H1 (cell line): ENCODE measurements around the gene HDAC11. TPM values are rescaled to one million over a fixed set of nuclear protein-coding genes. Genes with fewer than 3 reads are reported as not detected.

ENCODE experiments used
- CTCF ChIA-PET: fragments of 300-600 bp; sonication (Branson Sonifier 250); formaldehyde crosslinking; loops from one replicate; lab custom pipeline; 2021; ENCODE audit not compliant: partially characterized antibody; lab: Charles Lee
- POLR2A ChIA-PET: fragments of 300-600 bp; sonication (Branson Sonifier 250); formaldehyde crosslinking; loops from one replicate; lab custom pipeline; 2021; ENCODE audit warnings: inconsistent platforms; ENCODE audit not compliant: partially characterized antibody; lab: Charles Lee
- DNase-seq, 2 experiments: peaks; one replicate each; pipeline versions ENCODE4 v3.0.0 to v3.0.0-alpha.2; 2010 to 2022; ENCODE audit warnings: low spot score in 2 of 2, low read depth in 1 of 2, mixed read lengths in 1 of 2
- FAIRE-seq: peaks from 2 replicates; lab custom pipeline; 2011; peaks lifted over from hg19 to GRCh38; lab: Jason Lieb, UNC
- H2AFZ ChIP-seq: 2 replicates; pipeline ENCODE4 v1.8.1; 2012; ENCODE audit warnings: low read length, inconsistent platforms
- H2AK5ac ChIP-seq: 2 replicates; pipeline ENCODE4 v1.6.1; 2013; ENCODE audit warnings: low read depth, low read length
- H2BK120ac ChIP-seq: replicated peaks from 2 replicates; pipeline ENCODE3; 2013; ENCODE audit warnings: low read depth, low read length, inconsistent platforms
- H2BK12ac ChIP-seq: 2 replicates; pipeline ENCODE4 v1.6.1; 2013; ENCODE audit warnings: low read depth, low read length
- H2BK15ac ChIP-seq: 2 replicates; pipeline ENCODE4 v1.6.1; 2013; ENCODE audit warnings: low read length
- H2BK20ac ChIP-seq: 2 replicates; pipeline ENCODE4 v1.6.1; 2013; ENCODE audit warnings: low read length
- H2BK5ac ChIP-seq: 2 replicates; pipeline ENCODE4 v1.6.1; 2013; ENCODE audit warnings: low read depth, low read length
- H3K14ac ChIP-seq: 2 replicates; pipeline ENCODE4 v1.6.1; 2013; ENCODE audit warnings: inconsistent platforms; ENCODE audit not compliant: insufficient read length
- H3K18ac ChIP-seq: 2 replicates; pipeline ENCODE4 v1.6.1; 2013; ENCODE audit warnings: low read length; ENCODE audit errors: extremely low read depth
- H3K23ac ChIP-seq: 2 replicates; pipeline ENCODE4 v1.6.1; 2013; ENCODE audit warnings: inconsistent platforms; ENCODE audit not compliant: insufficient read length
- H3K23me2 ChIP-seq: 2 replicates; pipeline ENCODE4 v1.6.1; 2013; ENCODE audit warnings: low read depth, low read length
- H3K27ac ChIP-seq: 2 replicates; pipeline ENCODE4 v1.6.1; 2011; ENCODE audit warnings: low read depth, low read length, inconsistent platforms
- H3K27me3 ChIP-seq, 4 experiments: replicated peaks in 1 of 4; 1 replicate in 1 of 4; 2 replicates in 3 of 4; pipeline versions ENCODE4 v1.6.1 to v1.8.1; 2011 to 2013; ENCODE audit warnings: low read length in 3 of 4, mild to moderate bottlenecking in 3 of 4, inconsistent platforms in 2 of 4, mixed read lengths in 2 of 4, moderate library complexity in 1 of 4; ENCODE audit not compliant: control insufficient read depth in 3 of 4, insufficient read depth in 3 of 4; ENCODE audit errors: extremely low read depth in 1 of 4
- H3K36me3 ChIP-seq, 4 experiments: 2 replicates each; pipeline versions ENCODE4 v1.6.1 to v1.8.1; 2011 to 2013; ENCODE audit warnings: mild to moderate bottlenecking in 4 of 4, low read length in 3 of 4, moderate library complexity in 2 of 4, control low read depth in 1 of 4, inconsistent platforms in 1 of 4; ENCODE audit not compliant: insufficient read depth in 4 of 4, control insufficient read depth in 2 of 4
- H3K4ac ChIP-seq: replicated peaks from 2 replicates; pipeline ENCODE3; 2013; ENCODE audit warnings: low read length, low read depth, mixed read lengths, inconsistent platforms; ENCODE audit not compliant: insufficient read length
- H3K4me1 ChIP-seq, 4 experiments: replicated peaks in 1 of 4; 1 replicate in 1 of 4; 2 replicates in 3 of 4; pipeline versions ENCODE4 v1.6.1 to v1.8.1; 2011 to 2013; ENCODE audit warnings: low read length in 3 of 4, inconsistent platforms in 2 of 4, mixed read lengths in 1 of 4; ENCODE audit not compliant: insufficient read depth in 4 of 4, control insufficient read depth in 3 of 4
- H3K4me2 ChIP-seq, 2 experiments: 2 replicates each; pipeline versions ENCODE4 v1.6.1 to v1.8.1; 2011 to 2013; ENCODE audit warnings: low read depth in 2 of 2, low read length in 2 of 2, control low read depth in 1 of 2, inconsistent platforms in 1 of 2, mild to moderate bottlenecking in 1 of 2; ENCODE audit not compliant: insufficient read depth in 1 of 2
- H3K4me3 ChIP-seq, 4 experiments: fragments of 200-600, 300-600 bp in 1 of 4; sonication (generic), shearing (Covaris generic), sonication (Bioruptor Twin) in 1 of 4; 2 replicates each; pipeline versions ENCODE4 v1.5.1 to v1.8.1; 2011 to 2016; ENCODE audit warnings: low read length in 4 of 4, low read depth in 3 of 4, control low read depth in 2 of 4, inconsistent platforms in 2 of 4, mild to moderate bottlenecking in 2 of 4, mixed read lengths in 1 of 4, moderate library complexity in 1 of 4; ENCODE audit not compliant: insufficient read depth in 2 of 4; ENCODE audit errors: extremely low read depth in 1 of 4
- H3K56ac ChIP-seq: replicated peaks from 2 replicates; pipeline ENCODE3; 2013; ENCODE audit warnings: low read depth, mild to moderate bottlenecking, mixed read lengths, low read length, inconsistent platforms; ENCODE audit not compliant: insufficient read length
- H3K79me1 ChIP-seq: 2 replicates; pipeline ENCODE4 v1.6.1; 2013; ENCODE audit warnings: low read depth, low read length, control low read depth
- H3K79me2 ChIP-seq, 2 experiments: 2 replicates each; pipeline versions ENCODE4 v1.6.1 to v1.8.1; 2012 to 2013; ENCODE audit warnings: low read length in 2 of 2, mild to moderate bottlenecking in 2 of 2, inconsistent platforms in 1 of 2; ENCODE audit not compliant: insufficient read depth in 2 of 2, control insufficient read depth in 1 of 2
- H3K9ac ChIP-seq, 4 experiments: replicated peaks in 1 of 4; 1 replicate in 1 of 4; 2 replicates in 3 of 4; pipeline versions ENCODE4 v1.6.1 to v1.8.1; 2011 to 2013; ENCODE audit warnings: low read depth in 3 of 4, low read length in 3 of 4, control low read depth in 2 of 4, mild to moderate bottlenecking in 2 of 4, moderate library complexity in 2 of 4, inconsistent platforms in 1 of 4; ENCODE audit errors: extremely low read depth in 1 of 4
- H3K9me3 ChIP-seq, 2 experiments: 2 replicates each; pipeline versions ENCODE4 v1.6.1 to v1.8.1; 2012 to 2013; ENCODE audit warnings: mild to moderate bottlenecking in 2 of 2, moderate library complexity in 2 of 2, control low read depth in 1 of 2, inconsistent platforms in 1 of 2, low read depth in 1 of 2, low read length in 1 of 2, mixed read lengths in 1 of 2; ENCODE audit not compliant: insufficient read depth in 2 of 2
- H4K20me1 ChIP-seq, 2 experiments: replicated peaks in 1 of 2; 2 replicates each; pipeline versions ENCODE3 to v1.8.1; 2011 to 2013; ENCODE audit warnings: inconsistent platforms in 2 of 2, low read length in 2 of 2, mild to moderate bottlenecking in 1 of 2; ENCODE audit not compliant: insufficient read depth in 2 of 2, control insufficient read depth in 1 of 2
- H4K5ac ChIP-seq: 2 replicates; pipeline ENCODE4 v1.6.1; 2013; ENCODE audit warnings: low read length, low read depth, mixed read lengths, inconsistent platforms; ENCODE audit not compliant: insufficient read length
- H4K8ac ChIP-seq: 2 replicates; pipeline ENCODE4 v1.8.0; 2013; ENCODE audit warnings: mild to moderate bottlenecking, moderate library complexity, low read length, inconsistent platforms; ENCODE audit not compliant: insufficient read depth; ENCODE audit errors: extremely low read depth
- H4K91ac ChIP-seq: replicated peaks from 2 replicates; pipeline ENCODE3; 2013; ENCODE audit warnings: low read length, mixed read lengths, inconsistent platforms; ENCODE audit not compliant: insufficient read length
- ASH2L ChIP-seq: fragments of 200-600, 300-600 bp; sonication (generic); IDR thresholded peaks from one replicate; pipeline ENCODE4 v1.7.1; 2017; ENCODE audit warnings: low read length
- ATF2 ChIP-seq: IDR thresholded peaks from 2 replicates; pipeline ENCODE4 v1.6.1; 2012; ENCODE audit warnings: low read length, inconsistent platforms
- KDM1A ChIP-seq: fragments of 200-600, 300-600 bp; sonication (generic); IDR thresholded peaks from 2 replicates; pipeline ENCODE4 v1.7.1; 2016; ENCODE audit warnings: mild to moderate bottlenecking, low read length, borderline replicate concordance
- POLR2A ChIP-seq, 2 experiments: IDR thresholded peaks; 1 replicate in 1 of 2; 2 replicates in 1 of 2; pipeline ENCODE4 v1.6.1; 2011; ENCODE audit warnings: low read depth in 2 of 2, low read length in 2 of 2, mild to moderate bottlenecking in 2 of 2; ENCODE audit errors: control extremely low read depth in 1 of 2
- SIN3A ChIP-seq, 2 experiments: IDR thresholded peaks in 1 of 2; conservative IDR thresholded peaks in 1 of 2; 2 replicates each; pipeline ENCODE4 v1.6.1; 2011 to 2012; ENCODE audit warnings: low read length in 2 of 2, improper control_type of control experiment in 1 of 2, low read depth in 1 of 2, mild to moderate bottlenecking in 1 of 2
- TAF1 ChIP-seq: IDR thresholded peaks from 2 replicates; pipeline ENCODE4 v1.6.1; 2011; ENCODE audit warnings: mild to moderate bottlenecking, low read depth, low read length
- WGBS, 2 experiments: shearing (Covaris generic) in 1 of 2; methylation state at CpG; one replicate each; pipeline versions ENCODE4 v1.1.6 to v1.1.7; 2013 to 2015; ENCODE audit warnings: low lambda C conversion rate in 2 of 2, mixed read lengths in 2 of 2, inconsistent platforms in 1 of 2, low coverage in 1 of 2, missing lambda C conversion rate in 1 of 2; ENCODE audit not compliant: insufficient replicate concordance in 2 of 2, insufficient coverage in 1 of 2, insufficient read length in 1 of 2; ENCODE audit errors: extremely low coverage in 1 of 2, missing lambda C conversion rate in 1 of 2; 5-methylcytosine and 5-hydroxymethylcytosine counted together
- long read RNA-seq, 2 experiments: library from RNA in 1 of 2; library from capped mRNA in 1 of 2; stranded (forward); transcript quantifications; one replicate each; pipeline ENCODE4 v2.0.0, GENCODE V29; 2021; ENCODE audit warnings: inconsistent platforms in 1 of 2
- polyA minus RNA-seq, 3 experiments: library from RNA; depleted of rRNA, polyadenylated mRNA; stranded (reverse); fragments of >200 nt; gene quantifications; 1 replicate in 2 of 3; 2 replicates in 1 of 3; pipeline ENCODE4 v1.2.3, GENCODE V29; 2011
- polyA plus RNA-seq, 7 experiments: library from polyadenylated mRNA; depleted of rRNA in 3 of 7; stranded (reverse) in 5 of 7; unstranded in 2 of 7; fragments of >200 nt in 5 of 7; fragments of 200-250 nt in 2 of 7; gene quantifications; 1 replicate in 5 of 7; 2 replicates in 1 of 7; 4 replicates in 1 of 7; pipeline versions ENCODE4 v1.2.1 to v1.2.3, GENCODE V29; 2011 to 2013; ENCODE audit warnings: missing spikeins in 2 of 7, mixed read lengths in 2 of 7
- total RNA-seq: library from RNA; stranded (reverse); fragmentation: NEBNext Ultra II Directional; extraction: Animal tissue kit (Norgen Biotek cat#: 25700); gene quantifications from 2 replicates; pipeline ENCODE4 v1.2.1, GENCODE V29; 2021

Gene HDAC11
- total RNA-seq = 7.4 and 7.5 TPM in 2 replicates
- 6.8 and 7.7 TPM in 2 replicates for polyA plus RNA-seq (2011; rRNA removed)
- polyA plus RNA-seq (2011; cell fraction: cytosol; rRNA removed) = 7.9 TPM
- polyA plus RNA-seq (2011; cell fraction: nucleus; rRNA removed) = 8.3 TPM
- polyA plus RNA-seq (2012, experiment 1 of 2) = 6.0 to 17.0 TPM (median 10.6 TPM) in 4 replicates
- 20.4 TPM for polyA plus RNA-seq (2012, experiment 2 of 2)
- polyA plus RNA-seq (2013, experiment 1 of 2) = 5.8 TPM
- 6.0 TPM for polyA plus RNA-seq (2013, experiment 2 of 2)
- 5.5 and 9.7 TPM in 2 replicates for polyA minus RNA-seq (2011; rRNA and poly(A)+ RNA removed)
- polyA minus RNA-seq (2011; cell fraction: cytosol; rRNA and poly(A)+ RNA removed) = 5.5 TPM
- polyA minus RNA-seq (2011; cell fraction: nucleus; rRNA and poly(A)+ RNA removed) = 6.2 TPM
- long read RNA-seq, experiment 1, partial matches to known transcripts = 0 of 6 reads
- long read RNA-seq, experiment 1, other reads (novel, unspliced or antisense) = 6 of 6 reads
- long read RNA-seq, experiment 2, partial matches to known transcripts = 1 of 7 reads
- long read RNA-seq, experiment 2, other reads (novel, unspliced or antisense) = 4 of 7 reads

GRCh38 chr3:13479582-13480339 is at the start of gene HDAC11:
TSS of gene HDAC11 (plus strand) at chr3:13480306. CDS start at chr3:13480348, 42 bp downstream.
- WGBS, 2 experiments = 1% methylated on average over 32 of the region's 67 CpGs; no CpG with 5 or more reads in 1 of the 2 experiments
- Histone ChIP-seq H4K91ac (peak within 1 kb of the TSS; percentile 64), H2BK5ac (peak within 1 kb of the TSS; percentile 66; the same call in 1 of the 2 replicates), H4K8ac (peak within 1 kb of the TSS; percentile 88), H3K4me1 (peaks cover 3 to 20% (median 8%) of the 10 kb centered on the region in 4 experiments), H2BK20ac (no peak within 1 kb of the TSS), H2AFZ (peak within 1 kb of the TSS; percentile 31; the same call in 1 of the 2 replicates), H4K5ac (peak within 1 kb of the TSS; percentile 85), H2BK12ac (no peak within 1 kb of the TSS; the same call in 1 of the 2 replicates), H3K18ac (peak within 1 kb of the TSS; percentile 83), H3K23ac (no peak within 1 kb of the TSS), H2AK5ac (no peak within 1 kb of the TSS; the same call in 1 of the 2 replicates), H3K27me3 (peaks cover 0 to 10% (median 5%) of the 10 kb centered on the region in 4 experiments; a peak in 5 of 7 replicates), H3K36me3 (no peaks in the 10 kb centered on the region), H3K9ac (peak within 1 kb of the TSS in 3 of 4 experiments; percentile 46 to 70 (median 67); a peak in 5 of 7 replicates), H3K4me3 (peak within 1 kb of the TSS; percentile 54 to 80 (median 72)), H3K79me2 (no peaks in the 10 kb centered on the region), H3K4ac (peak within 1 kb of the TSS; percentile 49), H3K4me2 (peak within 1 kb of the TSS; percentile 68 to 88), H3K56ac (peak within 1 kb of the TSS; percentile 55), H3K23me2 (peaks cover 8% of the 10 kb centered on the region; the same call in 1 of the 2 replicates), H3K9me3 (no peaks in the 10 kb centered on the region), H2BK120ac (no peak within 1 kb of the TSS), H2BK15ac (peak within 1 kb of the TSS; percentile 31; the same call in 1 of the 2 replicates), H3K79me1 (no peaks in the 10 kb centered on the region), H3K27ac (peak within 1 kb of the TSS; percentile 58), H3K14ac (no peak within 1 kb of the TSS), H4K20me1 (no peaks in the 10 kb centered on the region)
- DNase-seq (peak; percentile 98 to 99), FAIRE-seq (no peak)
- CTCF ChIA-PET = interaction anchor here (0.6 to 13.7 kb wide), 8 partner anchors 12 to 168 kb away, joined by 3 to 159 read pairs (median 12); no protein-coding TSS in a partner anchor
- POLR2A ChIA-PET = interaction anchor here (0.9 to 1.9 kb wide), 5 partner anchors 8 to 178 kb away, joined by 3 to 6 read pairs (median 3); partner anchors contain the start of gene NUP210
- 0 out of 2 replicates have a peak, but pooled peaks have one; percentile 53 for TF ChIP-seq TAF1
- peak; percentile 65 for TF ChIP-seq ASH2L
- peak in 1 of 2 experiments; percentile 70; a peak in 2 of 3 replicates for TF ChIP-seq POLR2A (IDR thresholded peaks at IDR 0.05; ENCODE audit: control extremely low read depth in 1 of 2, low read depth in 2 of 2, low read length in 2 of 2)
- peak in 1 of 2 experiments; percentile 48; a peak in 1 of 4 replicates for TF ChIP-seq SIN3A (conservative IDR thresholded peaks at IDR 0.05 in 1 of 2, IDR thresholded peaks at IDR 0.05 in 1 of 2; ENCODE audit: low read depth in 1 of 2, low read length in 2 of 2)
- no peak for TF ChIP-seq ATF2
- TF ChIP-seq KDM1A = peak; percentile 67
